CD14-positive monocyte (primary cell): ENCODE measurements around the gene PREP. TPM values are rescaled to one million over a fixed set of nuclear protein-coding genes. Genes with fewer than 3 reads are reported as not detected.

Experiments used
- DNase-seq, 3 donors: peaks; one replicate each; pipeline ENCODE4 v3.0.0-alpha.2; 2011 to 2022
- H2AFZ ChIP-seq: 2 replicates; pipeline ENCODE4 v1.6.0; 2012; ENCODE audit warnings: mild to moderate bottlenecking, low read depth, low read length, inconsistent platforms; ENCODE audit not compliant: insufficient read depth, poor library complexity, severe bottlenecking
- H3K27ac ChIP-seq, 2 donors: 1 replicate in 1 of 2; 2 replicates in 1 of 2; pipeline ENCODE4 v1.5.1; 2012 to 2013; ENCODE audit warnings: low read length in 2 of 2, control low read depth in 1 of 2, inconsistent platforms in 1 of 2, low read depth in 1 of 2, mild to moderate bottlenecking in 1 of 2
- H3K27me3 ChIP-seq, 2 donors: one replicate each; pipeline versions ENCODE4 v1.6.0 to v1.6.1; 2011 to 2013; ENCODE audit warnings: low read length in 2 of 2; ENCODE audit not compliant: control insufficient read depth in 2 of 2, insufficient read depth in 2 of 2
- H3K36me3 ChIP-seq, 2 donors: replicated peaks in 1 of 2; 1 replicate in 1 of 2; 2 replicates in 1 of 2; pipeline versions ENCODE4 v1.5.1 to v1.6.1; 2012 to 2013; ENCODE audit warnings: low read length in 2 of 2, control low read depth in 1 of 2, inconsistent platforms in 1 of 2, mild to moderate bottlenecking in 1 of 2; ENCODE audit not compliant: insufficient read depth in 2 of 2, control insufficient read depth in 1 of 2
- H3K4me1 ChIP-seq, 2 donors: 1 replicate in 1 of 2; 2 replicates in 1 of 2; pipeline versions ENCODE4 v1.5.1 to v1.6.1; 2012 to 2013; ENCODE audit warnings: low read length in 2 of 2, control low read depth in 1 of 2, inconsistent platforms in 1 of 2, mild to moderate bottlenecking in 1 of 2, moderate library complexity in 1 of 2; ENCODE audit not compliant: insufficient read depth in 2 of 2, control insufficient read depth in 1 of 2
- H3K4me2 ChIP-seq: replicated peaks from 2 replicates; pipeline ENCODE3; 2012; ENCODE audit warnings: low read length, moderate library complexity, mild to moderate bottlenecking; ENCODE audit not compliant: poor library complexity, severe bottlenecking; ENCODE audit errors: extremely low read depth
- H3K4me3 ChIP-seq, 3 experiments: fragments of 200-600 bp in 1 of 3; sonication (generic) in 1 of 3; replicated peaks in 1 of 3; 1 replicate in 2 of 3; 2 replicates in 1 of 3; pipeline ENCODE4 v1.5.1; 2011 to 2013; ENCODE audit warnings: low read length in 3 of 3, mild to moderate bottlenecking in 3 of 3, control low read depth in 2 of 3, low read depth in 2 of 3, inconsistent platforms in 1 of 3, moderate library complexity in 1 of 3
- H3K79me2 ChIP-seq: 2 replicates; pipeline ENCODE4 v1.6.0; 2012; ENCODE audit warnings: mild to moderate bottlenecking, control low read depth, inconsistent platforms, low read length, moderate library complexity; ENCODE audit not compliant: insufficient read depth
- H3K9ac ChIP-seq: 2 replicates; pipeline ENCODE4 v1.6.0; 2017; ENCODE audit warnings: low read length, mild to moderate bottlenecking; ENCODE audit not compliant: insufficient read depth, poor library complexity, severe bottlenecking
- H3K9me3 ChIP-seq, 2 donors: replicated peaks in 1 of 2; 1 replicate in 1 of 2; 2 replicates in 1 of 2; pipeline versions ENCODE4 v1.5.1 to v1.6.1; 2012 to 2013; ENCODE audit warnings: low read length in 2 of 2, control low read depth in 1 of 2; ENCODE audit not compliant: control insufficient read depth in 1 of 2, insufficient read depth in 1 of 2
- H4K20me1 ChIP-seq: 2 replicates; pipeline ENCODE4 v1.6.0; 2012; ENCODE audit warnings: mild to moderate bottlenecking, low read length, control low read depth, moderate library complexity; ENCODE audit not compliant: insufficient read depth
- H3K27ac Mint-ChIP-seq, 7 donors: one replicate each; pipeline ENCODE4 v1.8.0; 2020; ENCODE audit warnings: mild to moderate bottlenecking in 7 of 7, mixed read lengths in 7 of 7, moderate library complexity in 6 of 7, inconsistent platforms in 2 of 7
- H3K27me3 Mint-ChIP-seq, 3 donors: one replicate each; pipeline ENCODE4 v1.8.0; 2021 to 2022; ENCODE audit warnings: low read depth in 3 of 3, mild to moderate bottlenecking in 3 of 3, mixed read lengths in 3 of 3, moderate library complexity in 3 of 3, inconsistent platforms in 1 of 3
- H3K36me3 Mint-ChIP-seq, 2 donors: one replicate each; pipeline ENCODE4 v1.8.0; 2020; ENCODE audit warnings: mixed read lengths in 2 of 2, inconsistent platforms in 1 of 2, mild to moderate bottlenecking in 1 of 2
- H3K4me1 Mint-ChIP-seq: one replicate; pipeline ENCODE4 v1.8.0; 2020; ENCODE audit warnings: mild to moderate bottlenecking, mixed read lengths
- H3K4me3 Mint-ChIP-seq, 2 donors: one replicate each; pipeline ENCODE4 v1.8.0; 2020; ENCODE audit warnings: mild to moderate bottlenecking in 2 of 2, mixed read lengths in 2 of 2, moderate library complexity in 1 of 2
- H3K9me3 Mint-ChIP-seq, 7 donors: one replicate each; pipeline ENCODE4 v1.8.0; 2020 to 2022; ENCODE audit warnings: mixed read lengths in 7 of 7, mild to moderate bottlenecking in 6 of 7, moderate library complexity in 6 of 7, inconsistent platforms in 2 of 7
- WGBS: methylation state at CpG from one replicate; pipeline ENCODE4 v1.1.5; 2013; ENCODE audit warnings: missing lambda C conversion rate; ENCODE audit not compliant: insufficient coverage; 5-methylcytosine and 5-hydroxymethylcytosine counted together
- intact Hi-C, 2 donors: fragments of 100-400 bp; cut with micrococcal nuclease; formaldehyde crosslinking; loops; one replicate each; pipeline versions ENCODE4 v1.15.0 to v1.15.1; 2023
- polyA plus RNA-seq, 3 donors: library from polyadenylated mRNA; depleted of rRNA in 1 of 3; unstranded in 2 of 3; stranded (reverse) in 1 of 3; fragments of 300-500 nt in 2 of 3; fragments of >200 nt in 1 of 3; fragmentation: Illumina TruSeq in 2 of 3; gene quantifications; 1 replicate in 2 of 3; 2 replicates in 1 of 3; pipeline ENCODE4 v1.2.3, GENCODE V29; 2012 to 2021
- TF ChIP-seq, protein P1 (sequence below): fragments of 200-600 bp; IDR thresholded peaks from one replicate; pipeline ENCODE4 v1.8.0; 2022; ENCODE audit warnings: antibody characterized with exemption, mild to moderate bottlenecking

The PREP gene
- polyA plus RNA-seq, 3 donors: 21.4 to 40.8 (median 30.7) TPM

- Mint-ChIP-seq H3K27ac (no peak overlapping the region), H3K4me1 (no peaks in the 10 kb centered on the region), H3K4me3 (no peak overlapping the region), H3K9me3 (no peaks in the 10 kb centered on the region), H3K27me3 (no peaks in the 10 kb centered on the region), H3K36me3 (peaks cover 57 to 76% of the 10 kb centered on the region in 2 donors)
- Histone ChIP-seq H3K4me3 (no peak overlapping the region), H2AFZ (no peak overlapping the region), H4K20me1 (peaks cover 21% of the 10 kb centered on the region), H3K4me1 (no peaks in the 10 kb centered on the region), H3K4me2 (no peak overlapping the region), H3K9ac (no peak overlapping the region), H3K27me3 (no peaks in the 10 kb centered on the region), H3K79me2 (peaks cover 15% of the 10 kb centered on the region), H3K9me3 (no peaks in the 10 kb centered on the region), H3K36me3 (peaks cover 63 to 91% of the 10 kb centered on the region in 2 donors), H3K27ac (no peak overlapping the region)
- TF ChIP-seq, protein P1, sequence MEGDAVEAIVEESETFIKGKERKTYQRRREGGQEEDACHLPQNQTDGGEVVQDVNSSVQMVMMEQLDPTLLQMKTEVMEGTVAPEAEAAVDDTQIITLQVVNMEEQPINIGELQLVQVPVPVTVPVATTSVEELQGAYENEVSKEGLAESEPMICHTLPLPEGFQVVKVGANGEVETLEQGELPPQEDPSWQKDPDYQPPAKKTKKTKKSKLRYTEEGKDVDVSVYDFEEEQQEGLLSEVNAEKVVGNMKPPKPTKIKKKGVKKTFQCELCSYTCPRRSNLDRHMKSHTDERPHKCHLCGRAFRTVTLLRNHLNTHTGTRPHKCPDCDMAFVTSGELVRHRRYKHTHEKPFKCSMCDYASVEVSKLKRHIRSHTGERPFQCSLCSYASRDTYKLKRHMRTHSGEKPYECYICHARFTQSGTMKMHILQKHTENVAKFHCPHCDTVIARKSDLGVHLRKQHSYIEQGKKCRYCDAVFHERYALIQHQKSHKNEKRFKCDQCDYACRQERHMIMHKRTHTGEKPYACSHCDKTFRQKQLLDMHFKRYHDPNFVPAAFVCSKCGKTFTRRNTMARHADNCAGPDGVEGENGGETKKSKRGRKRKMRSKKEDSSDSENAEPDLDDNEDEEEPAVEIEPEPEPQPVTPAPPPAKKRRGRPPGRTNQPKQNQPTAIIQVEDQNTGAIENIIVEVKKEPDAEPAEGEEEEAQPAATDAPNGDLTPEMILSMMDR: no peak
- WGBS: 100% methylated on average over 2 of the region's 4 CpGs
- intact Hi-C loops: no loop called here
- no peak for DNase-seq
These were observed 28.9 kb downstream of the PREP start for GRCh38 chr6:105374010-105374420.

DNA sequence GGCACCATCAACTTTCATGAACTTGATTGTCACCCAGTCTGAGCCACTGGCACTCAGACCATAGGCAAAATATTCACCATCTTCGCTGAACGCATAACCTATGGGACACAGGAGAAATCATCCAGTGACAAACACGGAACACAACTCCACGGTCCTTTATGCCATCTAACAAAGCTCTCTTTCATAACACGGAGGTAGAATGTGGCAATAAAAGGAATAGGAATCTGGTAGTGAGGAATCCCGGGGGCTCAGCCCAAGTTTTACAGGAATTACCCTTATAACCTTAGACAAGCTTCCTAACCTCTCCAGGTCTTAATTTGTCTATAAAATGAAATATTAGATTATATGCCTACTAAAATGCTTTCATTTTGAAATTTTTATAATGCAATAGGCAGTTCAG is 29.4 kb downstream of the PREP start:
- H3K36me3 ChIP-seq: peaks cover 68 to 96% of the 10 kb centered on the region in 2 donors
- no peak overlapping the region for H3K9ac ChIP-seq
- no peaks in the 10 kb centered on the region for H3K4me1 ChIP-seq

More for the DNA sequence above, 29.4 kb downstream of the PREP start:
- Histone ChIP-seq H3K9me3 (no peaks in the 10 kb centered on the region), H4K20me1 (peaks cover 16% of the 10 kb centered on the region), H3K27ac (no peak overlapping the region), H3K4me2 (no peak overlapping the region), H3K79me2 (peaks cover 10% of the 10 kb centered on the region), H2AFZ (no peak overlapping the region), H3K4me3 (no peak overlapping the region), H3K27me3 (no peaks in the 10 kb centered on the region)
- intact Hi-C loops: no loop called here
- DNase-seq: no peak
- no peaks in the 10 kb centered on the region for H3K27me3 Mint-ChIP-seq
- no peaks in the 10 kb centered on the region for H3K9me3 Mint-ChIP-seq
- no CpG with 5 or more reads among the region's 6 CpGs for WGBS
- no peak overlapping the region for H3K4me3 Mint-ChIP-seq
- H3K27ac Mint-ChIP-seq: peak overlapping the region in 1 of 7 donors; percentile 54
- H3K36me3 Mint-ChIP-seq: peaks cover 61 to 80% of the 10 kb centered on the region in 2 donors
- TF ChIP-seq, protein P1: no peak
- H3K4me1 Mint-ChIP-seq: no peaks in the 10 kb centered on the region
